Measurements from ENCODE around the gene ENDOG. TPM values are rescaled to one million over a fixed set of nuclear protein-coding genes. Genes with fewer than 3 reads are reported as not detected.

Gene ENDOG
- total and polyA plus RNA-seq, 2 experiments from 2014 or later: 15.1 to 23.5 TPM

DNA sequence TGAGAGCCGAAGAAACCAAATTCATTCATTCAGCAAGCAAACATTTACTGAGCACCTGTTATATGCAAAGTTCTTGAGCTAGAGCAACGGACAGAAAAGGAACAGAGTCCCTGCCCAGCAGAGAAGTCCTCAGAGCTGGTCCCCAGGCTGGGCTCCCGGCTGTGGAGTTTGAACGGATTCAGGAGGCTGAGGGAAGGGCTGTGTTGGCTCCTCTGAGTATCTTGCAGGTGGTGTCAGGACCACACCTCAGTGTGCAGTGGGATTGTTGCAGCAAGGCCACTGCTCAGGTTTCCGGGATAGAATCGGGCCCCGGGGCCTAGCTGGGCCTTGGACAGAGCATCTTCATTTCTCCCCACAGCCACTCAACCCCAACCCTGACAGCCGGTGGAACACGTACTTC is 26.2 kb upstream of the ENDOG start (continued):
- no peak for TF ChIP-seq CTCF (conservative IDR thresholded peaks at IDR 0.05; ENCODE audit: low read depth in 2 of 2)
- TF ChIP-seq, protein P1, sequence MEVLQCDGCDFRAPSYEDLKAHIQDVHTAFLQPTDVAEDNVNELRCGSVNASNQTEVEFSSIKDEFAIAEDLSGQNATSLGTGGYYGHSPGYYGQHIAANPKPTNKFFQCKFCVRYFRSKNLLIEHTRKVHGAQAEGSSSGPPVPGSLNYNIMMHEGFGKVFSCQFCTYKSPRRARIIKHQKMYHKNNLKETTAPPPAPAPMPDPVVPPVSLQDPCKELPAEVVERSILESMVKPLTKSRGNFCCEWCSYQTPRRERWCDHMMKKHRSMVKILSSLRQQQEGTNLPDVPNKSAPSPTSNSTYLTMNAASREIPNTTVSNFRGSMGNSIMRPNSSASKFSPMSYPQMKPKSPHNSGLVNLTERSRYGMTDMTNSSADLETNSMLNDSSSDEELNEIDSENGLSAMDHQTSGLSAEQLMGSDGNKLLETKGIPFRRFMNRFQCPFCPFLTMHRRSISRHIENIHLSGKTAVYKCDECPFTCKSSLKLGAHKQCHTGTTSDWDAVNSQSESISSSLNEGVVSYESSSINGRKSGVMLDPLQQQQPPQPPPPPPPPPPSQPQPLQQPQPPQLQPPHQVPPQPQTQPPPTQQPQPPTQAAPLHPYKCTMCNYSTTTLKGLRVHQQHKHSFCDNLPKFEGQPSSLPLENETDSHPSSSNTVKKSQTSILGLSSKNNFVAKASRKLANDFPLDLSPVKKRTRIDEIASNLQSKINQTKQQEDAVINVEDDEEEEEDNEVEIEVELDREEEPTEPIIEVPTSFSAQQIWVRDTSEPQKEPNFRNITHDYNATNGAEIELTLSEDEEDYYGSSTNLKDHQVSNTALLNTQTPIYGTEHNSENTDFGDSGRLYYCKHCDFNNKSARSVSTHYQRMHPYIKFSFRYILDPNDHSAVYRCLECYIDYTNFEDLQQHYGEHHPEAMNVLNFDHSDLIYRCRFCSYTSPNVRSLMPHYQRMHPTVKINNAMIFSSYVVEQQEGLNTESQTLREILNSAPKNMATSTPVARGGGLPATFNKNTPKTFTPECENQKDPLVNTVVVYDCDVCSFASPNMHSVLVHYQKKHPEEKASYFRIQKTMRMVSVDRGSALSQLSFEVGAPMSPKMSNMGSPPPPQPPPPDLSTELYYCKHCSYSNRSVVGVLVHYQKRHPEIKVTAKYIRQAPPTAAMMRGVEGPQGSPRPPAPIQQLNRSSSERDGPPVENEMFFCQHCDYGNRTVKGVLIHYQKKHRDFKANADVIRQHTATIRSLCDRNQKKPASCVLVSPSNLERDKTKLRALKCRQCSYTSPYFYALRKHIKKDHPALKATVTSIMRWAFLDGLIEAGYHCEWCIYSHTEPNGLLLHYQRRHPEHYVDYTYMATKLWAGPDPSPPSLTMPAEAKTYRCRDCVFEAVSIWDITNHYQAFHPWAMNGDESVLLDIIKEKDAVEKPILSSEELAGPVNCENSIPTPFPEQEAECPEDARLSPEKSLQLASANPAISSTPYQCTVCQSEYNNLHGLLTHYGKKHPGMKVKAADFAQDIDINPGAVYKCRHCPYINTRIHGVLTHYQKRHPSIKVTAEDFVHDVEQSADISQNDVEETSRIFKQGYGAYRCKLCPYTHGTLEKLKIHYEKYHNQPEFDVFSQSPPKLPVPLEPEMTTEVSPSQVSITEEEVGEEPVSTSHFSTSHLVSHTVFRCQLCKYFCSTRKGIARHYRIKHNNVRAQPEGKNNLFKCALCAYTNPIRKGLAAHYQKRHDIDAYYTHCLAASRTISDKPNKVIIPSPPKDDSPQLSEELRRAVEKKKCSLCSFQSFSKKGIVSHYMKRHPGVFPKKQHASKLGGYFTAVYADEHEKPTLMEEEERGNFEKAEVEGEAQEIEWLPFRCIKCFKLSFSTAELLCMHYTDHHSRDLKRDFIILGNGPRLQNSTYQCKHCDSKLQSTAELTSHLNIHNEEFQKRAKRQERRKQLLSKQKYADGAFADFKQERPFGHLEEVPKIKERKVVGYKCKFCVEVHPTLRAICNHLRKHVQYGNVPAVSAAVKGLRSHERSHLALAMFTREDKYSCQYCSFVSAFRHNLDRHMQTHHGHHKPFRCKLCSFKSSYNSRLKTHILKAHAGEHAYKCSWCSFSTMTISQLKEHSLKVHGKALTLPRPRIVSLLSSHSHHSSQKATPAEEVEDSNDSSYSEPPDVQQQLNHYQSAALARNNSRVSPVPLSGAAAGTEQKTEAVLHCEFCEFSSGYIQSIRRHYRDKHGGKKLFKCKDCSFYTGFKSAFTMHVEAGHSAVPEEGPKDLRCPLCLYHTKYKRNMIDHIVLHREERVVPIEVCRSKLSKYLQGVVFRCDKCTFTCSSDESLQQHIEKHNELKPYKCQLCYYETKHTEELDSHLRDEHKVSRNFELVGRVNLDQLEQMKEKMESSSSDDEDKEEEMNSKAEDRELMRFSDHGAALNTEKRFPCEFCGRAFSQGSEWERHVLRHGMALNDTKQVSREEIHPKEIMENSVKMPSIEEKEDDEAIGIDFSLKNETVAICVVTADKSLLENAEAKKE (CRISPR knock-in tag; IDR thresholded peaks at IDR 0.05): no peak
- TF ChIP-seq, protein P2, sequence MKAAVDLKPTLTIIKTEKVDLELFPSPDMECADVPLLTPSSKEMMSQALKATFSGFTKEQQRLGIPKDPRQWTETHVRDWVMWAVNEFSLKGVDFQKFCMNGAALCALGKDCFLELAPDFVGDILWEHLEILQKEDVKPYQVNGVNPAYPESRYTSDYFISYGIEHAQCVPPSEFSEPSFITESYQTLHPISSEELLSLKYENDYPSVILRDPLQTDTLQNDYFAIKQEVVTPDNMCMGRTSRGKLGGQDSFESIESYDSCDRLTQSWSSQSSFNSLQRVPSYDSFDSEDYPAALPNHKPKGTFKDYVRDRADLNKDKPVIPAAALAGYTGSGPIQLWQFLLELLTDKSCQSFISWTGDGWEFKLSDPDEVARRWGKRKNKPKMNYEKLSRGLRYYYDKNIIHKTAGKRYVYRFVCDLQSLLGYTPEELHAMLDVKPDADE (IDR thresholded peaks at IDR 0.05): no peak

GRCh38 chr9:128792978-128793686 is 25.2 kb upstream of the ENDOG start:
- Histone ChIP-seq H3F3A (replicated peaks; ENCODE audit: low read depth) (no peaks in the 10 kb centered on the region; the same call in 1 of the 2 replicates), H3K4me2 (no peak overlapping the region), H3K36me3 (ENCODE audit: insufficient read depth) (no peaks in the 10 kb centered on the region; the same call in 1 of the 2 replicates), H3K79me2 (replicated peaks; ENCODE audit: insufficient read depth) (peaks cover 9% of the 10 kb centered on the region), H3K27me3 (ENCODE audit: insufficient read depth) (no peaks in the 10 kb centered on the region), H3K4me3 (no peak overlapping the region), H4K20me1 (replicated peaks; ENCODE audit: insufficient read depth) (no peaks in the 10 kb centered on the region), H3K9me2 (ENCODE audit: insufficient read depth) (no peaks in the 10 kb centered on the region), H3K4me1 (ENCODE audit: insufficient read depth) (peaks cover 2% of the 10 kb centered on the region), H2AFZ (no peak overlapping the region), H3K27ac (ENCODE audit: low read depth) (no peak overlapping the region)
- Mint-ChIP-seq H3K27ac (no peak overlapping the region), H3K36me3 (ENCODE audit: low read depth) (peaks cover 28% of the 10 kb centered on the region), H3K9me3 (no peaks in the 10 kb centered on the region), H3K4me1 (peaks cover under 1% of the 10 kb centered on the region; the same call in 2 of the 3 replicates), H3K4me3 (no peak overlapping the region), H3K27me3 (ENCODE audit: insufficient read depth, low read depth, poor library complexity) (peaks cover 7% of the 10 kb centered on the region)
- no peak for ATAC-seq
- DNase-seq (ENCODE audit: low spot score): no peak
- TF ChIP-seq, protein P1 (CRISPR knock-in tag; IDR thresholded peaks at IDR 0.05): no peak
- TF ChIP-seq STAT1 (IDR thresholded peaks at IDR 0.05; ENCODE audit: unreplicated experiment): no peak

All from GM23338 (cell line).